GM21423 (cell line): ENCODE measurements around the gene C20orf173.
"Not testable (repeated sequence)": the region's sequence is repeated elsewhere in the genome, so short reads cannot be mapped to it uniquely, and the experiment has no call there.

ENCODE experiments used
- ATAC-seq: cut with Tn5 transposase; IDR thresholded peaks from one replicate; pipeline ENCODE4 v1.9.1; 2021; ENCODE audit warnings: mild to moderate bottlenecking, moderate library complexity; ENCODE audit not compliant: unreplicated experiment

The C20orf173 gene

DNA sequence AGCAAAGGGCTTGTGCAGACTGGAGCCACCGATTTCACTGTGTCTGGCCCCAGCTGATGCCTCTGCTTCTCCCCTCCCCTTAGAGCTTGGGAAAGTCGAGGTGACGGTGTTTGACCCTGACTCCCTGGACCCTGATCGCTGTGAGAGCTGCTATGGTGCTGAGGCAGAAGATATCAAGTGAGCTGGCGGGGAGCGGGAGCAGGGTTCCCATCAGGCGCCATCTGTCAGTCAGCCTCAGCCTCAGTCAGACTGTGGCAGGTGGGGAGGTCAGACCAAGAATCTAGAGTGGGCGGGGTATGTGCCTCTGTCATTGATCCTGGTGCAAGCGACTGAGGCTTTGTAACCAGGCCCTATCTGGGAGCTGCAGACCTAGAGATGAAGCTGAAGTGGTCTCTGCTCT, 17.9 kb upstream of the C20orf173 start:
- ATAC-seq: no peak

DNA sequence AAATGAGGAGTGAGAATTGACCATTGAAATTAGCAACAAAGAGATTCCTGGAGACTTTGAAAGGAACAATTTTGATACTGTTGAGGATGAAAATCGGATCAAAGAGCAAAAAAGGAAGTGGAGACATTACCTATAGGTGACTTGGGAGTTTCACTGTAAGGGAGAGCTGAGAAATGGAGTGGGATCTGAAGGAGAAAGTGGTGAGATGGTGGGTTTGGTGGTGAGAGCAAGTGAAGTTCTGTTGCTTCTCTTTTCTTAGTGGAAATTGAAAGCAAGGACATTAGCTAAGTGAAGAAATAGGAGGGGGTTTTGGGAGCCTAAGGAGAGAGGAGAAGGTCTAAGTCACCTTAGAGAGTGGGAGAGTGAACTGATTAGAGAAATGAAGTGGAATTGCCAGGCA, 16.7 kb upstream of the C20orf173 start:
- ATAC-seq: no peak

DNA sequence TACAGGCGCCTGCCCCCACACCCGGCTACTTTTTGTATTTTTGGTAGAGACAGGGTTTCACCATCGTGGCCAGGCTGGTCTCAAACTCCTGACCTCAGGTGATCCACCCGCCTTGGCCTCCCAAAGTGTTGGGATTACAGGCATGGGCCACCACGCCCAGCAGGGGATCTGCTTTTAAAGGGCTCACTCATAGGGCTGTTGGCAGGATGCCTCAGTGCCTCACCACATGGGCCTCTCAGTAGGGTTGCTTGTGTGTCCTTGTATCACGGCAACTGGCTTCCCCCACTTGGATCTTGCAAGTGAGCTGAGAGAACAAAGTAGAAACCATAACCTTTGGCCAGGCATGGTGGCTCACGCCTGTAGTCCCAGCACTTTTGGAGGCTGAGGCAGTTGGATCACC, 15.5 kb upstream of the C20orf173 start:
- not testable (repeated sequence) for ATAC-seq

DNA sequence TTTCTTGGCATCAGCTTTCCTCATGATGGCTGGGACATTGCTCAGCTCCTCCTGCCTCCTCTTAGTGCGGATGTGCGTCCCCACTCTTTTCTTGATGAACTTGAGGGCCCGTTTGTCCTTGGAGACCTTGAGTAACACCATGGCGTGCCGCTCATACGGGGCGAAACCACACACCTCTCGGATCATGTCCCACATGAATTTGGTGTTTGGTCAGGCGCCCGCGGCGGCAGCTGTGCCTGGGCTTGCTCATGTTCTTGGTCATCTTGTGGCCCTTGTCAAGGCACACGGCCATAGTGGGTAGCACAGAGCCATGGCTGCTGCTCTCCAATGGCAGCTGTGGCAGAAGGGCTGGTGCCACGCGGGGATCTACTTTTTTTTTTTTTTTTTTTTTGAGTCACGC, 15.0 kb upstream of the C20orf173 start:
- no peak for ATAC-seq

DNA sequence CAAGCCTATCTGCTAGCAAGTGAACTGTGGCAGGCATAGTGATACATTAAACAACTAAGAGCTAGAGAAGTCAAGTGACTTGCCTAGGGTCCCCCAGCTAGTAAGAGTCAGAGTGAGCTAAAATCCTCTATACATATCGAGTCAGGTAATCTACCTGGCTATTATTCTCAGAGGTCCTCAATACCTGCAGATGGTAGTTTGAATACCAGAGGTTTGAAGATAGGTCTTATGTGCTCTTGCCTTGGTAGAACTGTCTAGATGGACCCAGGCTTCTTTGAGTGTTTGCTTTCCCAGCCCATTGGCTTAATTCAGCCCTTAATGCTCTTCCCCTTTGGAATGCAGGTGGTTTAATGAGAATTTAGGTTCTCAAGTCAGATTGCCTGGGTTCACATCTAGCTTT, 13.5 kb upstream of the C20orf173 start:
- no peak for ATAC-seq

DNA sequence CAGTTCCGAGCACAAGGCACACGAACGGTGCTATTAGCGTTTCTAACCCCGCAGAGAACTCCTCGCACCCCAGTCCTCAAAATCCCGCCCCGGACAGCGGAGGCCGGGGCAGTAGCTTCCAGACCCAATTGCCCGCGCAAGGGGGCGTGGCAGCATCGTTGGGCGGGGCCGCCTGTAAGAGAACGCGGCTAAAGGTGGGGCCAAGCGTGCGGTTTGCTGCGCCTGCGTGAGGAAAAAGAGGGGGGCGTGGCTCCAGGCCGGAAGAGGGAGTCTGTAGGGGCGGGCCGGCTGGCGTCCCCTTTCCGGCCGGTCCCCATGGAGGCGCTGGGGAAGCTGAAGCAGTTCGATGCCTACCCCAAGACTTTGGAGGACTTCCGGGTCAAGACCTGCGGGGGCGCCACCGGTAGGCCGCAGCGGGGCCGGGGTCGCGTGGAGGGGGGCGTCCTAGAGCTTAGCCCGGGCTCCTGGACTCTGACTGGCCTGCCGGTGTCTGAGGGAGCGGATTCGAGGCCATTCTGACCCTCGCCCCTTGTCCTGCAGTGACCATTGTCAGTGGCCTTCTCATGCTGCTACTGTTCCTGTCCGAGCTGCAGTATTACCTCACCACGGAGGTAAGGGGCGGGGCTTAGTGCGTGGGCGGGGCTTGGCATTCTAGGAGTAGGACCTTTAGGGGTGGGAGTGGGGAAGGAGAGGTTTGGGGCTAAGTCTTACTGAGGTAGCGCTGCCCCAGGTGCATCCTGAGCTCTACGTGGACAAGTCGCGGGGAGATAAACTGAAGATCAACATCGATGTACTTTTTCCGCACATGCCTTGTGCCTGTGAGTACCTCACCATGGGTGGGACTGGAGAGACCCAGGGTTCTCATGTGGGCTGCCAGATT, 12.6 kb upstream of the C20orf173 start, which contains the start of gene ERGIC3:
TSS of gene ERGIC3 (plus strand) at position 296 of the 880 bp plus-strand sequence. CDS start at position 316, 20 bp downstream.
- ATAC-seq: peak; percentile 91

DNA sequence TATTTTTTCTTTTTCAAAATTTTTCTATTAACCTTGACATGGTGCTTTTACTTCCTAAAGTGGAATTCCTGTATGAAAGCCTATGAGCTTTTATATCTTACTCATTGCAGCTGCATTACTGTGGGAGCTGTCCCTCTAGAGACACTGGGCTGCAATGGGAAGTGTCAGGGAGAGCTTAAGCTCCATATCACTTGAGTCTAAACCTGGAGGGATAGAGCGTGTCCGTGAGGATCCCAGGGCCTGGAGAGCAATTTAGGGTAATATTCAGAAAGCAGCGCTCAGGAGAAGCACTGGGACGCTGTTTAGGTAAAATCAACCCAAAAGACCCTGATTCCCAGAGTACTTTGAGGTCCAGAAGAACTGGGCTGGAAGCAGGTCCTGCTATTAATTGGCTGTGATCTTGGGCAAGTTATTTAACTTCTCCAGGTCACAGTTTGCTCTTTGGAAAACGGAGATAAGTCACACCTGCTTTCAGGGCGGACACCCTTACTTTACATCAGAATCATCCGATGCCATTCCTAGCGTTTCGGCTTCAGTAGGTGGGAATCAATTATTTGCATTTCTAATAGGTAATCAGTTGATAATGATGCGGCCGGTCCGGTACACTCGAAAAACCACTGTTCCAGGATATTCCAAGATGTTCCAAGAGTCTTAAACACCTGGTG, 11.8 kb upstream of the C20orf173 start:
- ATAC-seq: no peak

DNA sequence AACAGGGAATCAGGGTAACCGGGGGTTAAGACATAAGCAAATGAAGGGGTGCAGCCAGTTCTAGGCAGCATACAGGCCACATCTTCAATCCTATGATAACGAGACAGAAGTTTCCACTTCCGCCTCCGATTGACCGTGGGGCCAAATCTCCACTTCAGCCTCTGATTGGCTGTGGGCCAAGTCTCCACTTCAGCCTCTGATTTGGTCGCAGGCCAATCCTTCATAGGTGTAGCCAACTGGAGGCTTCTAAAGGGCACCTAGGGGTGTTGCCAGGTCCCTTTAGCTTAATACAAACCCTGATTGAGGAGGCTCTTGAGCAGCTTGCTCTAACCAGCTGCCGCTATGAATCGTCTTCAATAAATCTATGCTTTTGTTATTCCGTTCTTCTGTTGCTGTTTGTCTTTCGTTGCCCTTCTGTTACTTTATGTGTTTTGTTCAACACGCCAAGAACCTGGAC, 10.3 kb upstream of the C20orf173 start:
- no peak for ATAC-seq

DNA sequence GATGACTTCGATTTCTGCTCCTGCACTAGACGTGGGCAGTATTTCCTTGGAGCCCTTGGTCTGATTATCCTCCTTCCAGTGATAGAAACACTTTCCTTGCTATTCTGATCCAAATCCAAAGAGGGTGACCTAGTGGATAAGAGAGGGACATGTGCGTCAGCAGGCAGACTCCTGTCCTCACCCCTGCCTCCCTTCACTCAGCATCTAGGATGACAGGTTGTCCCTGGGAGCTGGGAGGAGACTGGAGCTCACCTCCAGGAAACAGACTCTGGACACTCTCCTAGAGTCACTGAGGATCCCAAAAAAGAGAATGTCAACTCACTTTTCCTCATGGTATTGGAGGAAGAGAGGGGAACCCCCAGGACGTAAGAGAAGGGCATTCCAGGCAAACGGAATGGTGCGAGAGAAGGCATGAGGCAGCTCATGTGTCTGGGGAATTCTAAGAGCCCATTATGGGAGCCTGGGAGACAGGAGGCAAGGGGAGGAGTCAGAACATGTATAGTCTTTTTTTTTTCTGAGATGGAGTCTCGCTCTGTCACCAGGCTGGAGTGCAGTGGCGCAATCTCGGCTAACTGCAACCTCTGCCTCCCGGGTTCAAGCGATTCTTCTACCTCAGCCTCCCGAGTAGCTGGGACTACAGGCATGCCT, 2.2 kb downstream of the C20orf173 start:
- ATAC-seq: no peak

DNA sequence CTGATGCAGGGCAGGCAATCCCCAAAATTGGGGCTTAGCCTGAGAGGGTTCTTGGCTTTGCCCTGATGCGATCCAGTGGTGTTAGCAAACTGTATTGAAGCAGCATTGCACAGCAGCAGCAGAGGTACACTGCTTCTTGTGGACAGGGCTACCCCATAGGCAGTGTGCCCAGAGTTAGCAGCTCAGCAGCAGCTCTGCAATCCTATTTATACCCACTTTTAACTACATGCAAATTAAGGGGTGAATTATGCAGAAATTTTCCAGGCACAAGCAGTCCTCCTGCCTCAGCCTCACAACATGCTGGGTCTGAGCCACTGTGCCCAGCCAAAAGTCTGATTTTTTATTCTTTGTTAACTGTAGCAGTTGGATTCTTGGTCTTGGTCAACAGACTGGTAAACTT, 3.8 kb downstream of the C20orf173 start:
- no peak for ATAC-seq

DNA sequence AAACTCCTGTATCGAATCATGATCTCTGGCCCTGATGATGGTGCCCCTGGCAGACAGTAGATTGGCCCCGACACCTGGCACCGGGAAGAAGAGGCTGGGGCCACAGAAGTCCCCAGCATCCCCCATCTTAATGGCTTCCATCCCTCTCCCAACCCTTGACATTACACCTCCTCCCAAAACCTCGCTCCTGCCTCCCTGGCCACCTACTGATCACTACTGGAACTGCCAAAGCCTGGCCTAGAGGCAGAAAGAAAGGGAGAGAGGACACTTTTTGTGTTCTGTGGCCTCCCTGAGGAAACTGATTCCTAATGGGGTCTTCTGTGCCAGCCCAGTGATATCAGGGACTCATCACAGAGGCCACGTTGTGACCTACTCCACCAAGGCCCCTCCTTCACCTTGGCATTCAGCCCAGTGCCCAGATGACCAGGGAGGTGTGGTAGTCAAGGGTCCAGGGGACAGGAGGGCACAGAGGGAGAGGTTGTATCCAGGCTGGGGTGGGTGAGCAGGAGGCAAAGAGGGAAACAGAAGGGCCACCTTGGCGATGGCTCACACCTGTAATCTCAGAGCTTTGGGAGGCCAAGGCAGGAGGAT, 6.1 kb downstream of the C20orf173 start:
- no peak for ATAC-seq

DNA sequence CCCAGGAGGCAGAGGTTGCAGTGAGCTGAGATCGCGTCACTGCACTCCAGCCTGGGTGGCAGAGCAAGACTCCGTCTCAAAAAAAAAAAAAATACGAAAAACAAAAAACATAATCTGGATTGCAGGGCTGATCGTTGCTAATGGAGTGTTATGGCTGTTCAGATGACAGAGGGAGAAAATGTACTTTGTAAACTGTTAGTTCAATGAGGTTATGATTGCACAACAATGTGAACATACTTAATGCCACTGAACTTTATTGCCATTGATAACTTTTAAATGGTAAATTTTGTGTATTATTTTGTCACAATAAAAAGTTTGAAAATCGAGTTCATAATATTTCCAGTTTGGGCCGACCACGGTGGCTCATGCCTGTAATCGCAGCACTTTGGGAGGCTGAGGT, 10.5 kb downstream of the C20orf173 start:
- ATAC-seq: no peak

DNA sequence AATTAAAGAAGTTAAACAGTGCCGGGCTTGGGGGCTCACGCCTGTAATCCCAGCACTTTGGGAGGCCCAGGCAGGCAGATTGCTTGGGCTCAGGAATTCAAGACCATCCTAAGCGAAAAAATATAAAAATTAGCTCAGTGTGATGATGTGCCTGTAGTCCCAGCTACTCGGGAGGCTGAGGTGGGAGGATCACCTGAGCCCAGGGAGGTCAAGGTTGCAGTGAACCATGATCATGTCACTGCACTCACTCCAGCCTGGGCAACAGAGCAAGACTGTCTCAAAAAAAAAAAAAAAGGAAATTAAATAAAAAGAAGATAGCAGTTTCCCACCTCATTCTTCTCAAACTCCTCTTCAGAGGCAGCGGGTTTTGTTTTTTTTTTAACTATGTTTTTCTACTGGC, 11.7 kb downstream of the C20orf173 start:
- not testable (repeated sequence) for ATAC-seq

DNA sequence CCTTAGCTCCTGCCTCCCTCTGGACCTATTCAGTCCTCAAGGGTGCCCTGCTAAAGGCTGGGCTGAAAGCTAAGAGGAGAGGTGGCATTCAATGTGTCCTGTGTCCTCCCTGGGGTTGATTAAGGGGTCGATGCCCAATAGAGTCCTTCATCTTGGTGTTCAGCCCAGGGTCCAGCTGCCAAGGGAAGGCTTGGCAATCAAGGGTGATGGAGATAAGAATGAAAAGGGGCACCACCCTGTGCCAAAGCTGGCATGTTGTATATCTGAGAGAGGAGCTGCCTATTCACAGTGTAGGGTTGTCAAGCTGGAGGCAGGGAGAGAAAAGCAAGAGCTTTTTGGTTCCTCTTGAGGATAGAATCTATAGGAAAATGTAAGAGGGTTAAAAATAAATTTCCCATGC, 12.3 kb downstream of the C20orf173 start:
- no peak for ATAC-seq

DNA sequence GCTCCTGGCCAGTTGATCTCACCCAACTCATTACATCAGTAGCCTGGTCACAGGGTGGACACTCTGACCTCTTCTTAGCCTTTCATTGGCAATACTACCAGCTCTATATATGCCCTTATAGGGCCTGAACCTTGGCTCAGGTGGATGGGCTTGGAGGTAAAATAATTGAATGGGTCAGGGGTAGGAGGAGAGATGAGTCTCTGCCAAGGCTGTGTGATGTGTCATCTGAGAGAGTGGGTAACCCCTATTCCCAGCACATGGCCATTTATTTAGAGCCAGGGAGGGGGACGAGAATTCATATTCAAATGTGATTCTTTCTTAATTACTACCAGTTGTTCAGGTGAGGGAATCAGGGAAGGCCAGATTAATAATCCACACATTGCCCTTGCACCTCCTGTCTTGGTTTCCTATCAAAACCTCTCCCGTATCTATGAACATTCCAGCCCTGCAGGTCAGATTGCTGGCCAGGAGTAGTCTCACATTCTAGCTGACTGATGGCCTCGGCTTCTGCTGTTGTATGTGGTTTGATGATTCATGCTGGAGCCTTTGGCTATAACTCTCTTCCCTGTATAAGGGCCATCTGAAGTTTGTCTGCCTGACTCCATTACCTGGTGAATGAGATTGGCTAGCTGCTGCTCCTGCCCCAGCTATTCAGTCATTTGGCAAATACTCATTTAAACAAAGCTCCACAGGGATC, 13.4 kb downstream of the C20orf173 start:
- no peak for ATAC-seq

DNA sequence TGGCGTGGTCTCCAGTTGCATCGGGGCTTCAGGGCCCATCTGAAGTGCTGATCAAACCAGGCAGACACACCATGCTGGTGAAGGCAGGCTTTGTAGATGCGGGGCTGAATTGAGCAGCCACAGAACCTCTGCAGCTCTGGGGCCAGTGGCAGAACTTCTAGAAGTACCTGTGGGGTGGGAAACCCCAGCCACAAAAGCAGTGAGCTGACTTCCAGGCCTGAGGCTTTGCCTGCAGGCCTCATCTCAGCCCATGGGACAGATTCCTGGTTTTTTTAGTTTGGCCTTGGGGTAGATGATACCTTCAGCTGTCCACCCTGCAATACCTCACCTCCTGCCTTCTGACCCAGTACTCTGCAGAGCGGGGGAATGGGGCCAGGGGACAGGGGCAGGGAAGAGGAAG, 14.1 kb downstream of the C20orf173 start:
- ATAC-seq: no peak

DNA sequence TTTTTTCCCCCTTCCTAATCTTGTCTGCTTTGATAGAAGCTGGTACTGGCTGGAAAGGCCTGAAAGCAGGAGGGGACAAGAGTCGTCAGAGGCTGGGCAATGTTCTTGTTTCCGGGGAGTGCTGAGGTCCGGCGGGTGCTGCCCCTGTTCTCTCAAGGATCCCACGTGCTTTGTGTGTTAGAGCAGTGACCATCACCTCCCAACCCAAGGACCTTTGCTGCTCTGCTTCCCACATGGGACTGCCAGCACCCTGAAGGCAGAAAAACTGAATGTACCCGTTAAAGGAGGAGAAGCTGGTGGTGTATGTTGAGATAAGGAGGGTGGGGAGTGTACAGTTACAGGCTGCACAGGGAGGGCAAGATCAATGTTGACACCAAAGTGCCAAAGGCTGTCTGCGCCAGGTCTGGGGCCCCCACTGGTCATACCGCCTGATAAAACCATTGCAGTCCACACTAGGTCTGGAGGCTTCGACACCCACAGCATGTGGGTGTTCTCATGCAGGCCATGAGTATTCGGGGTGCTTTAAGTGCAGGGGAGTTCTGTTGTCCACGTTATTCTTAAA, 15.0 kb downstream of the C20orf173 start:
- no peak for ATAC-seq

DNA sequence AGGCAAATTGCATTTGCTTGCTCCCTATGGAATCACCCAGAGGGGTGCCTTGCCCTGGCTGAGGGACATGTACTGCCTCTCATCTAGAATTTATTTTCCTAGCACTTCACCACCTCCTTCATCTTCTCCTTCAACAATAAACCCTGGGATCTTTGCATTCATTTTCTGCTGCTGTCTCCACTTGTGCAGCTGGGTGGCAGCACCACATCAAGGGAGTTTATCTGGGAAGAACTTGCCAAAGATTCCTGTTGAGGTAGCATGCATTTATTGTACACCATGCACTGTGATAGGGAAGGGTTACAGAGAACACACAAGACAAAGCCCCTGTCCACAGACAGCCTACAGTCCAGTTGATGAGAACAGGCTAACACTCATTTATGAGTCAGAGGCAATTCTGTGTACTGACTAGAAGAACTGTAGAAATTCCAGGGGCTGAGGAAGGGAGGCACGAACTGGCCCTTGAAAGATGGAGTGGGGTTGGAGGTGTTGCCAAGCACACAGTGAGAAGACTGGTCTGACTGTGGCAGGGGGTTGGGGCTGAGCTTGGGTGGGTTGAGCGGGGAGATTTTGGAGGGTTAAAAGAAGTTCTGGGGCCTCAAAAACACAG, 17.5 kb downstream of the C20orf173 start:
- ATAC-seq: no peak

DNA sequence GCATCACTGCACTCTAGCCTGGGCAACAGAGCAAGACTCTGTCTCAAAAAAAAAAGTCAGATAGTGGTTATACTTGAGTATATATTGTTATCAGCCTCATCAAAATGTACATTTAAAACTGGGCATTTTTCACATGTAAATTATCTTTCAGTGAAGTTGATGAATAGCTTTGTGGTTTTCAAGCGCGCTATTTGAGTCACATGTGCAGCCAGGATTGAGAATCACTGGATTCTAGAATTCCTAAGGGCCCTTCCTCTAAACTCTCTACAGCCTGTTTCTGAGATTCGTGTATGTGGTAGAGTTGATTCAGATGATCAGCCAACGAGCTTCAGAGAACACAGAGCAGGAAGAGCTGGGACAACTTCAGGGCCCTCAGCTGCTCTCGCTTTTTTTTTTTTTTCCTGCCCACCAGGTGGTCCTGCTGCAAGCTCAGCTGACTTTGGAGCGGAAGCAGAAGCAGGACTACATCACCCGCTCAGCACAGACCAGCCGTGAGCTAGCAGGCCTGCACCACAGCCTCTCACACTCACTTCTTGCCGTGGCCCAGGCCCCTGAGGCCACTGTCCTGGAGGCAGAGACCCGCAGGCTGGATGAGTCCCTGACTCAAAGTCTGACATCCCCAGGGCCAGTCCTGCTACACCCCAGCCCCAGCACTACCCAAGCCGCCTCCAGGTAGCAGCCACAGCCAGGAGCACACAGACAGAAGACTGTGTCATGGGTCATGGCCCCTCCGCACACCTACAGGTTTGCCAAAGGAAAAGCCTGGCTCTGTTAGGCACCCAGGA, 18.3 kb downstream of the C20orf173 start:
- ATAC-seq: no peak
